Astrocyte of the spinal cord (primary cell): ENCODE measurements around the gene NDST1.

Experiments
- DNase-seq: peaks from one replicate; pipeline ENCODE4 v3.0.0; 2011; ENCODE audit warnings: low read depth, low spot score
- H3K4me3 ChIP-seq: 2 replicates; pipeline ENCODE4 v1.5.1; 2011; ENCODE audit warnings: low read depth, mild to moderate bottlenecking, low read length, moderate library complexity
- CTCF ChIP-seq: IDR thresholded peaks from 2 replicates; pipeline ENCODE4 v1.5.1; 2012; ENCODE audit warnings: low read depth, mild to moderate bottlenecking, low read length, inconsistent platforms
- in situ Hi-C: cut with HindIII; loops from 2 replicates; pipeline ENCODE4 v1.10.0; 2017; ENCODE audit warnings: low sequenced_read_pairs

NDST1 gene

GRCh38 chr5:150545246-150545645 is 37.3 kb downstream of the NDST1 start:
- no peak overlapping the region for H3K4me3 ChIP-seq
- no peak for TF ChIP-seq CTCF
- in situ Hi-C loops: no loop called here
- no peak for DNase-seq

DNA sequence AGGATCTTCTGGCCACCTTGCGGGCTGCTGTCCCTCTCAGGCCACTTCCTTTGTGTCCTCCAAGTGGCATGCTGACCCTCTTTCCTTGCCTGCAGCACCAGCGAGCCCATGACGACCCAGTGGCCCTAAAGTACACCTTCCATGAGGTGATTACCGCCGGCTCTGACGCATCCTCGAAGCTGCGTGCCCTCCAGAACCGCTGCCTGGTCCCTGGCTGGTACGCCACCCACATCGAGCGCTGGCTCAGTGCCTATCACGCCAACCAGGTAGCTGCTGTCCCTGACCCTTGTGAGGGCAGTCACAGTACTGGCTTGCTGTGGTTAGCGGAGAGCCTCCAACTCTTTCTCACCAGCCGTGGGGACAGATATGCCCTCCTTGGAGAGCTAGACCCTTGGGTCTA is 40.2 kb downstream of the NDST1 start:
- in situ Hi-C loops: no loop called here
- DNase-seq: no peak
- H3K4me3 ChIP-seq: no peak overlapping the region
- TF ChIP-seq CTCF: no peak

- TF ChIP-seq CTCF: no peak
- no peak for DNase-seq
- H3K4me3 ChIP-seq: no peak overlapping the region
- in situ Hi-C loops: no loop called here
Measured at GRCh38 chr5:150549735-150550134, 41.8 kb downstream of the NDST1 start.

GRCh38 chr5:150550286-150550685 is 42.4 kb downstream of the NDST1 start:
- no peak overlapping the region for H3K4me3 ChIP-seq
- no peak for TF ChIP-seq CTCF
- DNase-seq: no peak
- in situ Hi-C loops: no loop called here

- in situ Hi-C loops: no loop called here
- TF ChIP-seq CTCF: no peak
- H3K4me3 ChIP-seq: no peak overlapping the region
- DNase-seq: no peak
Measured at GRCh38 chr5:150551066-150551465, 43.1 kb downstream of the NDST1 start.

GRCh38 chr5:150553402-150553801 is 45.5 kb downstream of the NDST1 start:
- no peak for TF ChIP-seq CTCF
- no peak overlapping the region for H3K4me3 ChIP-seq
- DNase-seq: no peak
- in situ Hi-C loops: no loop called here

- no peak for DNase-seq
- in situ Hi-C loops: no loop called here
- H3K4me3 ChIP-seq: no peak overlapping the region
- no peak for TF ChIP-seq CTCF
Measured at GRCh38 chr5:150553911-150554310, 46.0 kb downstream of the NDST1 start.
